Chondrocyte (in vitro differentiated cells): ENCODE results near the gene RPS6KC1. TPM values are rescaled to one million over a fixed set of nuclear protein-coding genes. Genes with fewer than 3 reads are reported as not detected.

Source experiments
- DNase-seq: peaks from one replicate; pipeline ENCODE4 v3.0.0; 2021; ENCODE audit warnings: mixed read lengths, low spot score
- H3K27ac Mint-ChIP-seq: one replicate; pipeline ENCODE4 v1.8.0; 2021; ENCODE audit warnings: mild to moderate bottlenecking, moderate library complexity, mixed read lengths; ENCODE audit not compliant: unreplicated experiment
- H3K27me3 Mint-ChIP-seq: 2 replicates; pipeline ENCODE4 v1.8.0; 2021; ENCODE audit warnings: low read depth, mixed read lengths
- H3K36me3 Mint-ChIP-seq: 2 replicates; pipeline ENCODE4 v1.8.0; 2021; ENCODE audit warnings: low read depth, mixed read lengths
- H3K4me1 Mint-ChIP-seq: 2 replicates; pipeline ENCODE4 v1.8.0; 2021; ENCODE audit warnings: low read depth, mild to moderate bottlenecking, mixed read lengths
- H3K4me3 Mint-ChIP-seq: one replicate; pipeline ENCODE4 v1.8.0; 2021; ENCODE audit warnings: mild to moderate bottlenecking, moderate library complexity, mixed read lengths; ENCODE audit not compliant: unreplicated experiment
- H3K9me3 Mint-ChIP-seq: 2 replicates; pipeline ENCODE4 v1.8.0; 2021; ENCODE audit warnings: low read depth, mixed read lengths
- total RNA-seq: library from RNA; stranded (reverse); gene quantifications from 3 replicates; pipeline ENCODE4 v1.2.1, GENCODE V29; 2021
- TF ChIP-seq, protein P1 (sequence below): fragments of 200-600 bp; sonication (generic); IDR thresholded peaks from 2 replicates; pipeline ENCODE4 v1.5.0; 2021; ENCODE audit warnings: antibody characterized with exemption, mild to moderate bottlenecking, moderate library complexity

The RPS6KC1 gene
- total RNA-seq, 1 donor from 2014 or later: 22.1 TPM

DNA sequence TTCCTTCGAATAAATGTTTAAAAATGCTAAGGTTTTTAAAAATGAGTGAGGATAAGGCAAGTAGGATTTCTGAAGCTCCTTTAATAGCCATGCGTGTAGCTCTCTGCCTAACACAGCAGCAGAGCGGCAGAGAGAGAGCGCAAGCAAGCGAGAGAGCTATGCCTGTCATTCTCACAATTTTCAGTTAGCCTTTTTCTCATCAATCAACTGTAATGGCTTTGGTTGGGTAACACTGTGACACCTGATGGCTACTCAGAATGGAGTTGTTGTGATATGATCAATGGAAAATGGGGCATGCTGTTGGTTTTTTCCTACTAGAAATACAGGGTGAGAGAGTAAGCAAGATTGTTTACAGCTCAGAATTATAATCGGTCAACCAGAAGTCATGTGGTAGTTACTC, 198.4 kb downstream of the RPS6KC1 start:
- Mint-ChIP-seq H3K4me1 (no peaks in the 10 kb centered on the region), H3K27me3 (no peaks in the 10 kb centered on the region), H3K4me3 (no peak overlapping the region), H3K9me3 (no peaks in the 10 kb centered on the region), H3K36me3 (no peaks in the 10 kb centered on the region), H3K27ac (no peak overlapping the region)
- TF ChIP-seq, protein P1, sequence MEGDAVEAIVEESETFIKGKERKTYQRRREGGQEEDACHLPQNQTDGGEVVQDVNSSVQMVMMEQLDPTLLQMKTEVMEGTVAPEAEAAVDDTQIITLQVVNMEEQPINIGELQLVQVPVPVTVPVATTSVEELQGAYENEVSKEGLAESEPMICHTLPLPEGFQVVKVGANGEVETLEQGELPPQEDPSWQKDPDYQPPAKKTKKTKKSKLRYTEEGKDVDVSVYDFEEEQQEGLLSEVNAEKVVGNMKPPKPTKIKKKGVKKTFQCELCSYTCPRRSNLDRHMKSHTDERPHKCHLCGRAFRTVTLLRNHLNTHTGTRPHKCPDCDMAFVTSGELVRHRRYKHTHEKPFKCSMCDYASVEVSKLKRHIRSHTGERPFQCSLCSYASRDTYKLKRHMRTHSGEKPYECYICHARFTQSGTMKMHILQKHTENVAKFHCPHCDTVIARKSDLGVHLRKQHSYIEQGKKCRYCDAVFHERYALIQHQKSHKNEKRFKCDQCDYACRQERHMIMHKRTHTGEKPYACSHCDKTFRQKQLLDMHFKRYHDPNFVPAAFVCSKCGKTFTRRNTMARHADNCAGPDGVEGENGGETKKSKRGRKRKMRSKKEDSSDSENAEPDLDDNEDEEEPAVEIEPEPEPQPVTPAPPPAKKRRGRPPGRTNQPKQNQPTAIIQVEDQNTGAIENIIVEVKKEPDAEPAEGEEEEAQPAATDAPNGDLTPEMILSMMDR: no peak
- DNase-seq: no peak

DNA sequence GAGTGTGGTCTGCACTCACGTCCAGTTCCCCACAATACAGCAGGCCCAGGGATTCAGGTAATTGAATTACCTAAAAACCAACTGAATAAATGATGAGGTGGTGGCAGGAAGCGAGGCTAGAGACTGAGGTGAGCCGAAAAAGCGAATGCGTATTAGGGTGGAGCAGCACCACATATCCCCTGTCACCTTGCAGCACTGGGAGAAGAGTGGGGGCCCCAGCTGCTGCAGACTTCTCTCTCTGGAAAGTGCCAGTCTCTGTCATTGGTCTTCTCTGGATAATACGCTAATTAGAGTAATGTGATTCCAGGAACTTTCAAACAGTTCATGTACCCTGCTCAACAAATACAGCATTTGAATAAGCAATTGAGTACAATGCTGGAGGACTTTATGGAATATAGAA, 199.0 kb downstream of the RPS6KC1 start:
- no peak overlapping the region for H3K4me3 Mint-ChIP-seq
- DNase-seq: no peak
- no peaks in the 10 kb centered on the region for H3K9me3 Mint-ChIP-seq
- H3K27me3 Mint-ChIP-seq: no peaks in the 10 kb centered on the region
- H3K36me3 Mint-ChIP-seq: no peaks in the 10 kb centered on the region
- TF ChIP-seq, protein P1: no peak
- H3K4me1 Mint-ChIP-seq: no peaks in the 10 kb centered on the region
- H3K27ac Mint-ChIP-seq: no peak overlapping the region

DNA sequence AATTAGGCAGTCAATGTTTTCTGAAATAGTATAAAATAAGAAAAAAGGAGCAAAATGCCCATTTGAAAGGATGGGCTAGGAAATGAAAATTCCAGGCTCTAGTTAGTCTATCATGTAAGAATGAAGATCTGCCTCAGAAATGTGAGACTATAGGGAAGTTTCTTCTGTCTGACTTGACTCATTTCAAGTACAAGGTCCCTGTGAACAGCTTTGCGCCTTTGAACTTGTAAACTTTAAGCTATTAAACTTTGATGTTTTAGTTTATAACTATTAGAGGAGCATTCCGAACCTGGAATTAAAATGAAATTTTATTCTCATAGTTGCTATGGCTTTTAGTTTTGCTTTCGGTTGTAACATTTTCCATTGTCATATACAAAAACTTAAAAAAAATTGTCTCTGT, 199.4 kb downstream of the RPS6KC1 start:
- H3K36me3 Mint-ChIP-seq: no peaks in the 10 kb centered on the region
- no peak overlapping the region for H3K27ac Mint-ChIP-seq
- DNase-seq: no peak
- no peaks in the 10 kb centered on the region for H3K4me1 Mint-ChIP-seq
- H3K4me3 Mint-ChIP-seq: no peak overlapping the region
- TF ChIP-seq, protein P1: no peak
- H3K9me3 Mint-ChIP-seq: no peaks in the 10 kb centered on the region
- H3K27me3 Mint-ChIP-seq: no peaks in the 10 kb centered on the region

DNA sequence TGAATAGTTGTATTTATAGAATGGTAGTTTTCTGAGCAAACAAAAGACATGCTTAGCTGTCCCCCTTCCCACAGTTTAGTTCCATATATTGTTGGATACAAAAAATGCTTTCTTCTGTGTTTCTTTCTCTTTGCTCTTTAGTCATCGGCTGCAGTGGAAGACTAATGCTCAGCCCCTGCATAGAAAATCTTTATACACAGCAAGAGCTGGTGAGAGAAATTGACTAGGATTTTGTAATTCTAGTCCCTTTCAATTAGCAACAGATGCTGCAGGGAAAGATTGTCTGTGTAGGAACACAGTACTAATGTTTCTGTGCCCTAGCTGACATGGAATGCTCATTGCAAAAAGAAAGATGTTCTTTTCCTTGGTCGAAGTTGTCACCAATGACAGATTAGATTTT, 200.9 kb downstream of the RPS6KC1 start:
- Mint-ChIP-seq H3K27ac (no peak overlapping the region), H3K4me1 (no peaks in the 10 kb centered on the region), H3K27me3 (no peaks in the 10 kb centered on the region), H3K9me3 (no peaks in the 10 kb centered on the region), H3K4me3 (no peak overlapping the region), H3K36me3 (no peaks in the 10 kb centered on the region)
- no peak for DNase-seq
- TF ChIP-seq, protein P1: no peak

DNA sequence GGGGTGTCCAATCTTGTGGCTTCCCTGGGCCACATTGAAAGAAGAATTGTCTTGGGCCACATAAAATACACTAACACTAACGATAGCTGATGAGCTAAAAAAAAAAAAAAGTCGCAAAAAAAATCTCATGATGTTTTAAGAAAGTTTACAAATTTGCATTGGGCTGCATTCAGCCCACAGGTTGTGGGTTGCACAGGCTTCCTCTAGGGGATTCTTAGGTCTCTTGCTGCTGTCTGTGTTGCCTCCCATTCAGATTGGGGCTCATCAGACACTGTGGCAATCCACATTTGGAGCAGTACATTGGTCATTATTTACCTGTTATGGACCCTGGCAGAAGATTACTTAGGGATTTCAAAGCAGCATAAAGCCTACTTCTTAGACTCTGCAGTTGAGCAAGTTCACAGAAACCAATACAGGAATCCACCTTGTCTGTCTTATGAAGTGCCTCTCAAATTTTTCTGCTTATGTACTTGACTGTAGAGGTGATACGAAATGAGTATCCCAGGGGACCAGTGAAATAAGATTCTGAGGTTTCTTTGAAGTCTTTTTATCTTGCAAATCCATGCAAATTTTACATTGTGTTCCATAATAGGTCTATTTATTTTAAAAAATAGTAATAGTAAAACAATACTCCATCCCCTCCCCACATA, 205.5 kb downstream of the RPS6KC1 start:
- H3K27me3 Mint-ChIP-seq: no peaks in the 10 kb centered on the region
- no peak overlapping the region for H3K27ac Mint-ChIP-seq

More for the DNA sequence above, 205.5 kb downstream of the RPS6KC1 start:
- DNase-seq: no peak
- no peaks in the 10 kb centered on the region for H3K36me3 Mint-ChIP-seq
- no peak overlapping the region for H3K4me3 Mint-ChIP-seq
- no peaks in the 10 kb centered on the region for H3K9me3 Mint-ChIP-seq
- TF ChIP-seq, protein P1: no peak
- no peaks in the 10 kb centered on the region for H3K4me1 Mint-ChIP-seq
